Thyroid gland (tissue), 4 donors: ENCODE results near the gene MED27. TPM values are rescaled to one million over a fixed set of nuclear protein-coding genes. Genes with fewer than 3 reads are reported as not detected.

ENCODE experiments used
- DNase-seq, 2 donors: peaks; one replicate each; pipeline ENCODE4 v3.0.0-alpha.2; 2019
- H3K27ac ChIP-seq, 3 donors: fragments of 200-600 bp; sonication (generic); 1 replicate in 2 of 3; 2 replicates in 1 of 3; pipeline ENCODE4 v1.5.1; 2016 to 2019; ENCODE audit warnings: mild to moderate bottlenecking in 1 of 3, moderate library complexity in 1 of 3
- H3K27me3 ChIP-seq: fragments of 200-600 bp; sonication (generic); one replicate; pipeline ENCODE4 v1.5.1; 2019
- H3K36me3 ChIP-seq, 2 donors: fragments of 200-600 bp; sonication (generic); one replicate each; pipeline ENCODE4 v1.5.1; 2016 to 2019
- H3K4me1 ChIP-seq, 2 donors: fragments of 200-600 bp; sonication (generic); one replicate each; pipeline ENCODE4 v1.5.1; 2017 to 2019
- H3K4me3 ChIP-seq, 3 donors: fragments of 200-600 bp; sonication (generic); replicated peaks in 1 of 3; 1 replicate in 2 of 3; 2 replicates in 1 of 3; pipeline ENCODE4 v1.5.1; 2016; ENCODE audit warnings: mild to moderate bottlenecking in 1 of 3
- H3K9me3 ChIP-seq: fragments of 200-600 bp; sonication (generic); one replicate; pipeline ENCODE4 v1.5.1; 2017
- CTCF ChIP-seq, 6 experiments: fragments of 200-600 bp in 3 of 6; fragments of 450-650 bp in 3 of 6; sonication (generic) in 3 of 6; IDR thresholded peaks; one replicate each; pipeline ENCODE4 v1.5.1; 2016 to 2019; ENCODE audit warnings: antibody characterized with exemption in 6 of 6, mild to moderate bottlenecking in 2 of 6, inconsistent platforms in 1 of 6, moderate library complexity in 1 of 6
- POLR2A ChIP-seq, 2 donors: fragments of 450-650 bp; IDR thresholded peaks; one replicate each; pipeline ENCODE4 v1.6.1; 2017; ENCODE audit warnings: antibody characterized with exemption in 2 of 2, mild to moderate bottlenecking in 2 of 2, moderate library complexity in 1 of 2
- WGBS, 2 donors: methylation state at CpG; one replicate each; pipeline ENCODE4 v1.1.5; 2017; 5-methylcytosine and 5-hydroxymethylcytosine counted together
- intact Hi-C: fragments of 100-400 bp; cut with DNase I; formaldehyde crosslinking; loops from one replicate; pipeline ENCODE4 v1.15.1; 2023
- total RNA-seq, 4 donors: library from RNA; depleted of rRNA; stranded (reverse); fragments of >200 nt; gene quantifications; one replicate each; pipeline ENCODE4 v1.2.3, GENCODE V29; 2016

The MED27 gene
- total RNA-seq, 4 donors from 2014 or later, result 15.3 to 19.5 (median 16.7) TPM

DNA sequence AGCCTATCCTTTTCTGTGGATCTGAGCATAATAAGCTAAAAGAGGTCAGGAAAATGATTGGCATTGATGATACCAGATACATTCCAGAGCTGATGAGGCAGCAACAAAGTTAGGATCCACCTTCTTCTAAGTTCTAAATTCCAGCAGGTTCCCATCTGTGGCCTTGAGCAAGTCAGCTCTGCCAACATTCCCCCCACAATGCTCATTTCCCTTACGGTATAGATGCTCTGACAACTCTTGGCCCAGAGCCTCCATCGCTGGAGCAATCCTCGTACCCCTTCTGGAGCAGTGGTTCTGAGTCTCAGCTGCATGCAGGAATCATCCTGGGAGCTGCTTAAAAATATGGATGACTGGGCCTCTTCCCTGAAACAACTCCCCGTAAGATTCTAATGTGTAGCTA lies 78.1 kb downstream of the MED27 start:
- WGBS, 2 donors, result 96 to 97% methylated on average over 4 of the region's 4 CpGs
- H3K4me3 ChIP-seq, result no peak overlapping the region
- no peaks in the 10 kb centered on the region for H3K4me1 ChIP-seq
- intact Hi-C loops, result no loop called here
- TF ChIP-seq POLR2A (IDR thresholded peaks at IDR 0.05), result no peak
- no peak for TF ChIP-seq CTCF (IDR thresholded peaks at IDR 0.05)
- no peaks in the 10 kb centered on the region for H3K9me3 ChIP-seq
- no peak for DNase-seq
- no peaks in the 10 kb centered on the region for H3K27me3 ChIP-seq
- H3K27ac ChIP-seq, result no peak overlapping the region
- H3K36me3 ChIP-seq, result no peaks in the 10 kb centered on the region

GRCh38 chr9:132000659-132001058 lies 79.0 kb downstream of the MED27 start:
- H3K9me3 ChIP-seq, result no peaks in the 10 kb centered on the region
- DNase-seq, result no peak
- H3K4me1 ChIP-seq, result no peaks in the 10 kb centered on the region
- H3K4me3 ChIP-seq, result no peak overlapping the region
- no peak for TF ChIP-seq POLR2A (IDR thresholded peaks at IDR 0.05)
- no peak for TF ChIP-seq CTCF (IDR thresholded peaks at IDR 0.05)
- H3K36me3 ChIP-seq, result no peaks in the 10 kb centered on the region
- intact Hi-C loops, result no loop called here
- no peak overlapping the region for H3K27ac ChIP-seq
- no peaks in the 10 kb centered on the region for H3K27me3 ChIP-seq
- WGBS, 2 donors, result 94 to 98% methylated on average over 3 of the region's 3 CpGs

- no peak overlapping the region for H3K27ac ChIP-seq
- no peak for DNase-seq
- no peak overlapping the region for H3K4me3 ChIP-seq
- whole genome bisulfite sequencing, 2 donors, result 87 to 94% methylated on average over 4 of the region's 4 CpGs
- H3K9me3 ChIP-seq, result no peaks in the 10 kb centered on the region
- no peaks in the 10 kb centered on the region for H3K27me3 ChIP-seq
- no peak for TF ChIP-seq POLR2A (IDR thresholded peaks at IDR 0.05)
- no peak for TF ChIP-seq CTCF (IDR thresholded peaks at IDR 0.05)
- no peaks in the 10 kb centered on the region for H3K36me3 ChIP-seq
- intact Hi-C loops, result no loop called here
- H3K4me1 ChIP-seq, result no peaks in the 10 kb centered on the region
Measured at GRCh38 chr9:131999692-132000551, 79.7 kb downstream of the MED27 start.

- DNase-seq, result peak; percentile 17 to 22
- H3K36me3 ChIP-seq, result no peaks in the 10 kb centered on the region
- intact Hi-C loops, result no loop called here
- H3K4me1 ChIP-seq, result no peaks in the 10 kb centered on the region
- no peaks in the 10 kb centered on the region for H3K9me3 ChIP-seq
- no peak overlapping the region for H3K27ac ChIP-seq
- H3K4me3 ChIP-seq, result no peak overlapping the region
- no peak for TF ChIP-seq CTCF (IDR thresholded peaks at IDR 0.05)
- TF ChIP-seq POLR2A (IDR thresholded peaks at IDR 0.05), result no peak
- H3K27me3 ChIP-seq, result no peaks in the 10 kb centered on the region
- 68 to 75% methylated on average over 7 of the region's 7 CpGs for WGBS, 2 donors
Measured at GRCh38 chr9:131997779-131998178, 81.9 kb downstream of the MED27 start.

- 92 to 94% methylated on average over 6 of the region's 6 CpGs for WGBS, 2 donors
- Histone ChIP-seq H3K27ac (no peak overlapping the region), H3K4me3 (no peak overlapping the region), H3K9me3 (no peaks in the 10 kb centered on the region), H3K4me1 (no peaks in the 10 kb centered on the region), H3K36me3 (no peaks in the 10 kb centered on the region), H3K27me3 (no peaks in the 10 kb centered on the region)
- intact Hi-C loops, result no loop called here
- no peak for DNase-seq
- TF ChIP-seq POLR2A (IDR thresholded peaks at IDR 0.05) (no peak), CTCF (IDR thresholded peaks at IDR 0.05) (no peak)
Measured at GRCh38 chr9:131997076-131997475, 82.6 kb downstream of the MED27 start.
